GM23248 (cell line): ENCODE results near the gene PDZD7. TPM values are rescaled to one million over a fixed set of nuclear protein-coding genes. Genes with fewer than 3 reads are reported as not detected.
"Not testable (repeated sequence)": the region's sequence is repeated elsewhere in the genome, so short reads cannot be mapped to it uniquely, and the experiment has no call there.

Experiments
- DNase-seq: peaks from one replicate; pipeline ENCODE4 v3.0.0-alpha.2; 2015
- H2AFZ ChIP-seq: fragments of 200-600 bp; sonication (generic); 2 replicates; pipeline ENCODE4 v1.6.1; 2016; ENCODE audit warnings: antibody characterized with exemption
- H3F3A ChIP-seq: fragments of 200-600 bp; sonication (generic); 2 replicates; pipeline ENCODE4 v1.6.1; 2016; ENCODE audit warnings: mild to moderate bottlenecking, antibody characterized with exemption, mixed run types; ENCODE audit not compliant: insufficient read depth
- H3K27ac ChIP-seq: fragments of 200-600 bp; sonication (generic); 2 replicates; pipeline ENCODE4 v1.5.1; 2016; ENCODE audit warnings: mild to moderate bottlenecking
- H3K27me3 ChIP-seq: fragments of 200-600 bp; sonication (generic); replicated peaks from 2 replicates; pipeline ENCODE4 v1.6.1; 2016; ENCODE audit warnings: mild to moderate bottlenecking; ENCODE audit not compliant: insufficient read depth
- H3K36me3 ChIP-seq: fragments of 200-600 bp; sonication (generic); 2 replicates; pipeline ENCODE4 v1.6.1; 2016; ENCODE audit warnings: low read depth, mild to moderate bottlenecking
- H3K4me1 ChIP-seq: fragments of 200-600 bp; sonication (generic); 2 replicates; pipeline ENCODE4 v1.6.1; 2016; ENCODE audit warnings: mild to moderate bottlenecking; ENCODE audit not compliant: insufficient read depth
- H3K4me2 ChIP-seq: fragments of 200-600 bp; sonication (generic); one replicate; pipeline ENCODE4 v1.6.1; 2016; ENCODE audit warnings: mild to moderate bottlenecking; ENCODE audit not compliant: unreplicated experiment
- H3K4me3 ChIP-seq: fragments of 200-600 bp; sonication (generic); 2 replicates; pipeline ENCODE4 v1.5.1; 2016; ENCODE audit warnings: mild to moderate bottlenecking
- H3K79me2 ChIP-seq: fragments of 200-600 bp; sonication (generic); 2 replicates; pipeline ENCODE4 v1.6.1; 2016; ENCODE audit warnings: mild to moderate bottlenecking; ENCODE audit not compliant: insufficient read depth
- H3K9ac ChIP-seq: fragments of 200-600 bp; sonication (generic); 2 replicates; pipeline ENCODE4 v1.6.1; 2016; ENCODE audit warnings: mild to moderate bottlenecking
- H3K9me2 ChIP-seq: fragments of 200-600 bp; sonication (generic); 2 replicates; pipeline ENCODE4 v1.6.1; 2016; ENCODE audit warnings: mixed run types, mild to moderate bottlenecking, moderate library complexity; ENCODE audit not compliant: insufficient read depth
- H3K9me3 ChIP-seq: fragments of 200-600 bp; sonication (generic); one replicate; pipeline ENCODE4 v1.6.1; 2017; ENCODE audit warnings: low read depth
- H4K20me1 ChIP-seq: fragments of 200-600 bp; sonication (generic); 2 replicates; pipeline ENCODE4 v1.6.0; 2016; ENCODE audit not compliant: insufficient read depth
- EZH2 ChIP-seq: fragments of 200-600 bp; sonication (generic); IDR thresholded peaks from 2 replicates; pipeline ENCODE4 v1.6.1; 2018; ENCODE audit warnings: antibody characterized with exemption, mild to moderate bottlenecking; ENCODE audit not compliant: insufficient read depth, poor library complexity, severe bottlenecking
- EZH2phosphoT487 ChIP-seq: fragments of 200-600 bp; sonication (generic); IDR thresholded peaks from 2 replicates; pipeline ENCODE4 v1.6.1; 2018; ENCODE audit warnings: antibody characterized with exemption, moderate library complexity, mild to moderate bottlenecking, low read depth; ENCODE audit not compliant: insufficient read depth
- WGBS, 2 experiments: methylation state at CpG; one replicate each; pipeline ENCODE4 v1.1.6; 2015 to 2017; ENCODE audit warnings: low lambda C conversion rate in 2 of 2, low coverage in 1 of 2; ENCODE audit errors: missing lambda C conversion rate in 2 of 2; 5-methylcytosine and 5-hydroxymethylcytosine counted together
- in situ Hi-C: fragments of 300-500 bp; cut with MboI; formaldehyde crosslinking; loops from 2 replicates; pipeline ENCODE4 v1.15.0; 2020
- polyA plus RNA-seq: library from polyadenylated mRNA; unstranded; fragments of >200 nt; fragmentation: Nextera tagmentation; extraction: Ambion mirVana; gene quantifications from 2 replicates; pipeline ENCODE4 v1.2.1, GENCODE V29; 2016
- total RNA-seq: library from RNA; depleted of rRNA; stranded (reverse); fragments of >200 nt; shearing (Covaris generic); gene quantifications from 2 replicates; pipeline ENCODE4 v1.2.3, GENCODE V29; 2014

The PDZD7 gene
- total and polyA plus RNA-seq, 2 experiments from 2014 or later = 0.54 to 1.1 TPM

GRCh38 chr10:101035916-101036702, 5.2 kb upstream of the PDZD7 start:
- no peak overlapping the region for H3K27ac ChIP-seq
- H3K9me2 ChIP-seq = no peaks in the 10 kb centered on the region
- no peak overlapping the region for H3K9ac ChIP-seq
- H2AFZ ChIP-seq = no peak overlapping the region
- H3K36me3 ChIP-seq = peaks cover 35% of the 10 kb centered on the region
- H3K4me3 ChIP-seq = no peak overlapping the region
- H3K4me1 ChIP-seq = peaks cover 12% of the 10 kb centered on the region
- no peak for DNase-seq
- peaks cover 29% of the 10 kb centered on the region for H3F3A ChIP-seq
- no peaks in the 10 kb centered on the region for H3K27me3 ChIP-seq
- H4K20me1 ChIP-seq = no peaks in the 10 kb centered on the region
- in situ Hi-C loops = no loop called here
- TF ChIP-seq EZH2phosphoT487 = no peak
- no peak for TF ChIP-seq EZH2
- H3K79me2 ChIP-seq = peaks cover 40% of the 10 kb centered on the region
- no peaks in the 10 kb centered on the region for H3K9me3 ChIP-seq
- WGBS, 2 experiments = 68 to 79% methylated on average over 9 to 10 of the region's 10 CpGs
- H3K4me2 ChIP-seq = no peak overlapping the region

GRCh38 chr10:101035314-101035713, 4.4 kb upstream of the PDZD7 start:
- 89 to 93% methylated on average over 7 of the region's 7 CpGs for WGBS, 2 experiments
- H3K9me3 ChIP-seq = no peaks in the 10 kb centered on the region
- no peaks in the 10 kb centered on the region for H3K27me3 ChIP-seq
- TF ChIP-seq EZH2phosphoT487 (no peak), EZH2 (no peak)
- no peak overlapping the region for H2AFZ ChIP-seq
- DNase-seq = no peak
- no peaks in the 10 kb centered on the region for H3K9me2 ChIP-seq
- peaks cover 12% of the 10 kb centered on the region for H3K4me1 ChIP-seq
- H3K79me2 ChIP-seq = peaks cover 40% of the 10 kb centered on the region
- peaks cover 35% of the 10 kb centered on the region for H3K36me3 ChIP-seq
- no peak overlapping the region for H3K4me2 ChIP-seq
- no peak overlapping the region for H3K4me3 ChIP-seq
- no peaks in the 10 kb centered on the region for H4K20me1 ChIP-seq
- H3F3A ChIP-seq = peaks cover 23% of the 10 kb centered on the region
- no peak overlapping the region for H3K9ac ChIP-seq
- in situ Hi-C loops = no loop called here
- H3K27ac ChIP-seq = no peak overlapping the region

GRCh38 chr10:101034404-101034803, 3.5 kb upstream of the PDZD7 start:
- Histone ChIP-seq H3K79me2 (peaks cover 40% of the 10 kb centered on the region), H3K4me1 (peaks cover 12% of the 10 kb centered on the region), H3F3A (peaks cover 23% of the 10 kb centered on the region), H3K36me3 (peaks cover 35% of the 10 kb centered on the region)
- H3K9ac ChIP-seq, H4K20me1 ChIP-seq, DNase-seq, H3K9me2 ChIP-seq, H3K27me3 ChIP-seq, H3K4me3 ChIP-seq, H3K9me3 ChIP-seq, in situ Hi-C loops, H2AFZ ChIP-seq, H3K27ac ChIP-seq, H3K4me2 ChIP-seq: not testable (repeated sequence)
- 98 to 99% methylated on average over 4 of the region's 4 CpGs for WGBS, 2 experiments

GRCh38 chr10:101033276-101033675, 2.3 kb upstream of the PDZD7 start:
- H3K4me1 ChIP-seq = peaks cover 12% of the 10 kb centered on the region
- no peaks in the 10 kb centered on the region for H3K27me3 ChIP-seq
- H3K9me2 ChIP-seq = no peaks in the 10 kb centered on the region
- no peaks in the 10 kb centered on the region for H3K9me3 ChIP-seq
- peaks cover 34% of the 10 kb centered on the region for H3K36me3 ChIP-seq
- in situ Hi-C loops = no loop called here
- WGBS, 2 experiments = 43 to 47% methylated on average over 3 of the region's 3 CpGs
- H3K4me2 ChIP-seq = peak overlapping the region; percentile 96
- DNase-seq = no peak
- H4K20me1 ChIP-seq = no peaks in the 10 kb centered on the region
- H3F3A ChIP-seq = peaks cover 17% of the 10 kb centered on the region
- H3K9ac ChIP-seq = peak overlapping the region; percentile 97
- TF ChIP-seq EZH2 (no peak), EZH2phosphoT487 (no peak)
- H3K4me3 ChIP-seq = peak overlapping the region; percentile 82
- no peak overlapping the region for H2AFZ ChIP-seq
- peak overlapping the region; percentile 99 for H3K27ac ChIP-seq
- peaks cover 40% of the 10 kb centered on the region for H3K79me2 ChIP-seq
